Neural cell (in vitro differentiated cells): ENCODE measurements around the gene CCL2. TPM values are rescaled to one million over a fixed set of nuclear protein-coding genes. Genes with fewer than 3 reads are reported as not detected.

Experiments used
- H2AFZ ChIP-seq: fragments of 200-600, 300-800 bp; sonication (generic), shearing (Covaris generic); 2 replicates; pipeline ENCODE4 v1.6.0; 2014; ENCODE audit warnings: low read depth, mild to moderate bottlenecking, antibody characterized with exemption, low read length, moderate library complexity
- H3F3A ChIP-seq: fragments of 200-600 bp; shearing (Covaris generic); 2 replicates; pipeline ENCODE4 v1.6.1; 2016; ENCODE audit warnings: mild to moderate bottlenecking, moderate library complexity, mixed read lengths, antibody characterized with exemption, low read length; ENCODE audit not compliant: insufficient read depth, poor library complexity, severe bottlenecking
- H3K27ac ChIP-seq: fragments of 200-600, 300-800 bp; sonication (generic), shearing (Covaris generic); 2 replicates; pipeline ENCODE4 v1.5.1; 2014; ENCODE audit warnings: mild to moderate bottlenecking, low read length, moderate library complexity
- H3K27me3 ChIP-seq: fragments of 300-800, 200-600 bp; sonication (generic), shearing (Covaris generic); 2 replicates; pipeline ENCODE4 v1.6.0; 2014; ENCODE audit warnings: mild to moderate bottlenecking, low read depth, low read length, moderate library complexity; ENCODE audit not compliant: insufficient read depth
- H3K36me3 ChIP-seq: fragments of 300-800, 200-600 bp; sonication (generic), shearing (Covaris generic); 2 replicates; pipeline ENCODE4 v1.5.1; 2014; ENCODE audit warnings: mild to moderate bottlenecking, antibody characterized with exemption, low read length, moderate library complexity; ENCODE audit not compliant: insufficient read depth
- H3K4me2 ChIP-seq: fragments of 300-800, 200-600 bp; sonication (generic), shearing (Covaris generic); 2 replicates; pipeline ENCODE4 v1.6.0; 2014; ENCODE audit warnings: mild to moderate bottlenecking, low read length
- H3K4me3 ChIP-seq: fragments of 300-800, 200-600 bp; sonication (generic), shearing (Covaris generic); 2 replicates; pipeline ENCODE4 v1.5.1; 2014; ENCODE audit warnings: mild to moderate bottlenecking, low read length, moderate library complexity
- H3K79me2 ChIP-seq: fragments of 200-600 bp; shearing (Covaris generic); replicated peaks from 2 replicates; pipeline ENCODE4 v1.6.0; 2014; ENCODE audit warnings: mild to moderate bottlenecking, low read length, moderate library complexity; ENCODE audit not compliant: insufficient read depth
- H3K9ac ChIP-seq: fragments of 300-800, 200-600 bp; sonication (generic), shearing (Covaris generic); 2 replicates; pipeline ENCODE4 v1.6.1; 2016; ENCODE audit warnings: mild to moderate bottlenecking, low read length, mixed read lengths
- H3K9me2 ChIP-seq: fragments of 200-600 bp; shearing (Covaris generic); 2 replicates; pipeline ENCODE4 v1.6.1; 2016; ENCODE audit warnings: mild to moderate bottlenecking, low read length, mixed read lengths; ENCODE audit not compliant: insufficient read depth
- H3K9me3 ChIP-seq: fragments of 200-600, 300-800 bp; sonication (generic), shearing (Covaris generic); 2 replicates; pipeline ENCODE4 v1.6.1; 2016; ENCODE audit warnings: mild to moderate bottlenecking, mixed run types, low read length, moderate library complexity, mixed read lengths
- H4K20me1 ChIP-seq: fragments of 200-600 bp; shearing (Covaris generic); 2 replicates; pipeline ENCODE4 v1.6.1; 2016; ENCODE audit warnings: mild to moderate bottlenecking, mixed run types; ENCODE audit not compliant: insufficient read depth
- CTCF ChIP-seq: fragments of 450-650 bp; IDR thresholded peaks from 2 replicates; pipeline ENCODE4 v1.5.1; 2014; ENCODE audit warnings: antibody characterized with exemption, mild to moderate bottlenecking, moderate library complexity; ENCODE audit not compliant: poor library complexity, severe bottlenecking
- EZH2 ChIP-seq: fragments of 200-600, 300-800 bp; shearing (Covaris generic), sonication (generic); IDR thresholded peaks from 2 replicates; pipeline ENCODE4 v1.6.1; 2014; ENCODE audit warnings: antibody characterized with exemption, low read length, borderline replicate concordance, mild to moderate bottlenecking; ENCODE audit not compliant: insufficient read depth, poor library complexity, severe bottlenecking
- MXI1 ChIP-seq: fragments of 450-650 bp; conservative IDR thresholded peaks from 2 replicates; pipeline ENCODE4 v1.6.1; 2014; ENCODE audit warnings: antibody characterized with exemption, mild to moderate bottlenecking; ENCODE audit not compliant: poor library complexity, severe bottlenecking
- POLR2AphosphoS5 ChIP-seq: IDR thresholded peaks from 2 replicates; pipeline ENCODE4 v1.6.1; 2012
- RAD21 ChIP-seq: fragments of 450-650 bp; conservative IDR thresholded peaks from 2 replicates; pipeline ENCODE4 v1.6.1; 2014; ENCODE audit warnings: antibody characterized with exemption, mild to moderate bottlenecking, moderate library complexity
- REST ChIP-seq: IDR thresholded peaks from 2 replicates; pipeline ENCODE4 v1.6.1; 2012; ENCODE audit warnings: borderline replicate concordance
- TAF1 ChIP-seq: IDR thresholded peaks from 2 replicates; pipeline ENCODE4 v1.6.1; 2012; ENCODE audit warnings: low read depth
- polyA plus RNA-seq: library from polyadenylated mRNA; depleted of rRNA; stranded (reverse); fragments of >200 nt; gene quantifications from 2 replicates; pipeline ENCODE4 v1.2.3, GENCODE V29; 2014

Gene CCL2
- polyA plus RNA-seq, 1 donor from 2014 or later, result 0.57 TPM

- Histone ChIP-seq H3K79me2 (no peaks in the 10 kb centered on the region), H3K9me2 (no peaks in the 10 kb centered on the region), H3F3A (peaks cover 3% of the 10 kb centered on the region), H4K20me1 (no peaks in the 10 kb centered on the region), H3K4me3 (no peak overlapping the region), H3K27ac (no peak overlapping the region), H3K9ac (no peak overlapping the region), H3K36me3 (no peaks in the 10 kb centered on the region), H2AFZ (no peak overlapping the region), H3K27me3 (no peaks in the 10 kb centered on the region), H3K9me3 (no peaks in the 10 kb centered on the region), H3K4me2 (no peak overlapping the region)
- TF ChIP-seq EZH2 (no peak), RAD21 (no peak), CTCF (no peak), REST (no peak), POLR2AphosphoS5 (no peak)
Measured at GRCh38 chr17:34252095-34252443, 3.0 kb upstream of the CCL2 start.

GRCh38 chr17:34252444-34253138 lies 2.5 kb upstream of the CCL2 start:
- TF ChIP-seq POLR2AphosphoS5, result no peak
- TF ChIP-seq TAF1, result no peak
- no peak for TF ChIP-seq CTCF
- no peak for TF ChIP-seq MXI1
- TF ChIP-seq EZH2, result no peak
- no peaks in the 10 kb centered on the region for H3K9me3 ChIP-seq
- H3K9me2 ChIP-seq, result no peaks in the 10 kb centered on the region
- H2AFZ ChIP-seq, result no peak overlapping the region
- no peaks in the 10 kb centered on the region for H3K36me3 ChIP-seq
- no peaks in the 10 kb centered on the region for H4K20me1 ChIP-seq
- no peak overlapping the region for H3K4me2 ChIP-seq
- H3K4me3 ChIP-seq, result no peak overlapping the region
- H3F3A ChIP-seq, result peaks cover 3% of the 10 kb centered on the region
- no peaks in the 10 kb centered on the region for H3K27me3 ChIP-seq
- no peak overlapping the region for H3K9ac ChIP-seq
- no peaks in the 10 kb centered on the region for H3K79me2 ChIP-seq
- H3K27ac ChIP-seq, result no peak overlapping the region
